K562 (cell line): Measurements from ENCODE around the gene RBM45. TPM values are rescaled to one million over a fixed set of nuclear protein-coding genes. Genes with fewer than 3 reads are reported as not detected.

ENCODE experiments used
- CXXC5 ChIP-seq: fragments of 250-450 bp; sonication (Bioruptor Pico); IDR thresholded peaks from 2 replicates; pipeline ENCODE4 v1.8.0; 2022; ENCODE audit warnings: inconsistent platforms, mild to moderate bottlenecking, moderate library complexity
- E2F3 ChIP-seq: fragments of 250-450 bp; sonication (Bioruptor Pico); IDR thresholded peaks from 2 replicates; pipeline ENCODE4 v1.4.0; 2020; ENCODE audit warnings: mild to moderate bottlenecking
- NCOR1 ChIP-seq: fragments of 450-650 bp; IDR thresholded peaks from 2 replicates; pipeline ENCODE4 v1.6.1; 2016; ENCODE audit warnings: mild to moderate bottlenecking, moderate library complexity
- NFE2L1 ChIP-seq: fragments of 450-650 bp; IDR thresholded peaks from 2 replicates; pipeline ENCODE4 v1.6.1; 2016; ENCODE audit warnings: missing genetic modification characterization, low read depth, mild to moderate bottlenecking, missing compliant biosample characterization, moderate library complexity, borderline replicate concordance
- THRAP3 ChIP-seq: fragments of 450-650 bp; IDR thresholded peaks from 2 replicates; pipeline ENCODE4 v1.6.1; 2016; ENCODE audit warnings: mild to moderate bottlenecking, inconsistent platforms, borderline replicate concordance
- ZC3H4 ChIP-seq: sonication (generic); formaldehyde crosslinking; IDR thresholded peaks from 2 replicates; pipeline ENCODE4 v1.9.0; 2021; ENCODE audit warnings: missing genetic modification reagents, borderline replicate concordance
- ZFP36 ChIP-seq: fragments of 150-350 bp; IDR thresholded peaks from 2 replicates; pipeline ENCODE4 v1.6.1; 2018; ENCODE audit warnings: low read length, low read depth; ENCODE audit not compliant: partially characterized antibody
- polyA plus RNA-seq, 8 experiments: library from polyadenylated mRNA; depleted of rRNA in 4 of 8; stranded (reverse) in 5 of 8; unstranded in 3 of 8; fragments of >200 nt; fragmentation: Nextera tagmentation in 2 of 8; fragmentation: Illumina TruSeq in 1 of 8; extraction: Ambion mirVana in 2 of 8; extraction: Trizol in 1 of 8; gene quantifications; 2 replicates each; pipeline versions ENCODE4 v1.2.1 to v1.2.3, GENCODE V29; 2011 to 2014; ENCODE audit warnings: inconsistent platforms in 1 of 8, missing spikeins in 1 of 8
- total RNA-seq, 7 experiments: library from RNA; depleted of rRNA in 6 of 7; stranded (reverse); fragments of >200 nt in 6 of 7; fragmentation: Illumina TruSeq in 2 of 7; extraction: Trizol in 2 of 7; gene quantifications; 2 replicates each; pipeline versions ENCODE4 v1.2.1 to v1.2.3, GENCODE V29; 2011 to 2021; ENCODE audit warnings: low replicate concordance in 1 of 7
- TF ChIP-seq, protein P1 (sequence below), 2 experiments: fragments of 450-650 bp in 1 of 2; sonication (generic) in 1 of 2; formaldehyde crosslinking; conservative IDR thresholded peaks; 2 replicates each; pipeline versions ENCODE4 v1.4.0 to v1.8.1; 2020 to 2022; ENCODE audit warnings: mild to moderate bottlenecking in 1 of 2, missing genetic modification reagents in 1 of 2
- TF ChIP-seq, protein P2 (sequence below): sonication (generic); formaldehyde crosslinking; IDR thresholded peaks from 2 replicates; pipeline ENCODE4 v1.4.0; 2020; ENCODE audit warnings: mild to moderate bottlenecking, missing genetic modification reagents

Gene RBM45
- total and polyA plus RNA-seq, 9 of the 15 experiments (the other 6 are each of a cell fraction or from before 2014, with no cell fraction given) = 6.7 to 22.0 (median 15.0) TPM

DNA sequence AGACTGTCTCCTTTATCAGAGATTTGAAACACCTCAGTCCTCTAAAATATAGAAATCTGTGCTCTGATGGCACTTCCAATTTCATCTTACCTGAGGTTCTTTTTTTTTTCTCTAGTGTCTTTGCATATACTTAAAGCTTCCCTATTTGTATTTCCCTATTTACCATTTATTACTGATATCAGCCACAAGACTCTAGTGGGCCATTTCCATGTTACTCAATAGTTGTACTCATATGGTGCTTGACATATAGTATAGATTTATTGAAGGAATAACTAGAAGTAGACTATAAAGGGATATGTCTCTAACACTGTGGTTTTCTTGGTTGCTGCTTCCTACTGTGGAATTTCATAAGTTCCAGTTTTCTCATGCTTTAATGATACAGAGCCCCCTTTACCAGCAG lies 3.0 kb downstream of the RBM45 start (continued):
- TF ChIP-seq ZFP36 (no peak), CXXC5 (CRISPR knock-in tag) (no peak), THRAP3 (no peak), NCOR1 (no peak), NFE2L1 (tag) (no peak), ZC3H4 (no peak), E2F3 (no peak)
- TF ChIP-seq, protein P1, sequence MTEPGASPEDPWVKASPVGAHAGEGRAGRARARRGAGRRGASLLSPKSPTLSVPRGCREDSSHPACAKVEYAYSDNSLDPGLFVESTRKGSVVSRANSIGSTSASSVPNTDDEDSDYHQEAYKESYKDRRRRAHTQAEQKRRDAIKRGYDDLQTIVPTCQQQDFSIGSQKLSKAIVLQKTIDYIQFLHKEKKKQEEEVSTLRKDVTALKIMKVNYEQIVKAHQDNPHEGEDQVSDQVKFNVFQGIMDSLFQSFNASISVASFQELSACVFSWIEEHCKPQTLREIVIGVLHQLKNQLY (CRISPR knock-in tag; conservative IDR thresholded peaks at IDR 0.05) = no peak
- TF ChIP-seq, protein P2, sequence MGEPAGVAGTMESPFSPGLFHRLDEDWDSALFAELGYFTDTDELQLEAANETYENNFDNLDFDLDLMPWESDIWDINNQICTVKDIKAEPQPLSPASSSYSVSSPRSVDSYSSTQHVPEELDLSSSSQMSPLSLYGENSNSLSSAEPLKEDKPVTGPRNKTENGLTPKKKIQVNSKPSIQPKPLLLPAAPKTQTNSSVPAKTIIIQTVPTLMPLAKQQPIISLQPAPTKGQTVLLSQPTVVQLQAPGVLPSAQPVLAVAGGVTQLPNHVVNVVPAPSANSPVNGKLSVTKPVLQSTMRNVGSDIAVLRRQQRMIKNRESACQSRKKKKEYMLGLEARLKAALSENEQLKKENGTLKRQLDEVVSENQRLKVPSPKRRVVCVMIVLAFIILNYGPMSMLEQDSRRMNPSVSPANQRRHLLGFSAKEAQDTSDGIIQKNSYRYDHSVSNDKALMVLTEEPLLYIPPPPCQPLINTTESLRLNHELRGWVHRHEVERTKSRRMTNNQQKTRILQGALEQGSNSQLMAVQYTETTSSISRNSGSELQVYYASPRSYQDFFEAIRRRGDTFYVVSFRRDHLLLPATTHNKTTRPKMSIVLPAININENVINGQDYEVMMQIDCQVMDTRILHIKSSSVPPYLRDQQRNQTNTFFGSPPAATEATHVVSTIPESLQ (CRISPR knock-in tag) = no peak
